IMR-90 (cell line): ENCODE results near the gene UBE2G1.

Experiments
- BHLHE40 ChIP-seq: fragments of 150-350 bp; IDR thresholded peaks from 2 replicates; pipeline ENCODE4 v1.6.1; 2016; ENCODE audit warnings: mild to moderate bottlenecking, low read depth, low read length
- CHD1 ChIP-seq: IDR thresholded peaks from 2 replicates; pipeline ENCODE4 v1.6.1; 2012; ENCODE audit warnings: low read depth, low read length, improper control_type of control experiment
- CTCF ChIP-seq: conservative IDR thresholded peaks from 2 replicates; pipeline ENCODE4 v1.5.1; 2012; ENCODE audit warnings: mild to moderate bottlenecking, low read depth, low read length, improper control_type of control experiment
- ELK1 ChIP-seq: fragments of 150-350 bp; IDR thresholded peaks from 2 replicates; pipeline ENCODE4 v1.6.1; 2016; ENCODE audit warnings: low read depth, mild to moderate bottlenecking, low read length, moderate library complexity, borderline replicate concordance
- MAFK ChIP-seq: IDR thresholded peaks from 2 replicates; pipeline ENCODE4 v1.6.1; 2012; ENCODE audit warnings: low read depth, low read length, improper control_type of control experiment
- MAZ ChIP-seq: IDR thresholded peaks from 2 replicates; pipeline ENCODE4 v1.6.1; 2012; ENCODE audit warnings: low read depth, mild to moderate bottlenecking, low read length, improper control_type of control experiment, moderate library complexity, borderline replicate concordance
- POLR2A ChIP-seq: IDR thresholded peaks from 2 replicates; pipeline ENCODE4 v1.6.1; 2012; ENCODE audit warnings: mild to moderate bottlenecking, low read depth, low read length
- RAD21 ChIP-seq: IDR thresholded peaks from 2 replicates; pipeline ENCODE4 v1.6.1; 2012; ENCODE audit warnings: low read length, improper control_type of control experiment
- RFX5 ChIP-seq: IDR thresholded peaks from 2 replicates; pipeline ENCODE4 v1.8.0; 2012; ENCODE audit warnings: low read depth, mild to moderate bottlenecking, low read length, moderate library complexity
- USF2 ChIP-seq: fragments of 150-350 bp; IDR thresholded peaks from 2 replicates; pipeline ENCODE4 v1.6.1; 2017; ENCODE audit warnings: mild to moderate bottlenecking, antibody characterized with exemption, low read length, low read depth

GRCh38 chr17:4247361-4247970 is 119.0 kb downstream of the UBE2G1 start:
- TF ChIP-seq BHLHE40, result no peak
- no peak for TF ChIP-seq CTCF
- no peak for TF ChIP-seq POLR2A
- no peak for TF ChIP-seq MAZ
- TF ChIP-seq MAFK, result no peak
- no peak for TF ChIP-seq USF2
- TF ChIP-seq CHD1, result no peak
- no peak for TF ChIP-seq RFX5
- TF ChIP-seq ELK1, result no peak
- no peak for TF ChIP-seq RAD21
